Heart left ventricle (tissue), 13 donors: ENCODE results near the gene LSM2.

Experiments used
- CTCF ChIP-seq, 12 donors: fragments of 200-600 bp; sonication (generic) in 4 of 12; IDR thresholded peaks; one replicate each; pipeline versions ENCODE4 v1.5.0 to v1.8.0; 2018 to 2022; ENCODE audit warnings: antibody characterized with exemption in 12 of 12, mild to moderate bottlenecking in 5 of 12
- POLR2A ChIP-seq, 2 donors: fragments of 450-650 bp; IDR thresholded peaks; one replicate each; pipeline ENCODE4 v1.6.1; 2017; ENCODE audit warnings: antibody characterized with exemption in 2 of 2, mild to moderate bottlenecking in 2 of 2, moderate library complexity in 2 of 2
- donor health status: ischemic (EF 13 %, LVEDD 7.1; RV severe dilation, severe dysfunction).
- donor health status: DM: no; HTN: yes; CAD: no.
- donor health status: DM: no; HTN: no; CAD: no.
- donor health status: ischemic (EF 25% LVEDD 6.9; RV normal size, moderate dysfunction).
- donor health status: ischemic (EF 25% LVEDD 5.7; RV mildly dilated, moderate dysfunction).
- donor health status: ischemic (EF 35%, LVEDD 5.7; RV mildly dilated, moderate dysfunction).
- donor health status: nonischemic (EF 11% LVEDD 7.7; RV severe dilation, severe dysfunction).
- donor health status: DM: yes; HTN: yes; CAD: no.
- donor health status: PGD.
- donor health status: ischemic (EF 29% LVEDD 5.4; RV normal size, mild dysfunction).
- donor health status: nonischemic (EF 23%, LVEDD 6.1; RV moderate dilation, normal function).

GRCh38 chr6:31806470-31807272 lies at the start of gene LSM2:
- peak in 1 of 2 donors; percentile 95 for TF ChIP-seq POLR2A (IDR thresholded peaks at IDR 0.05)
- peak in 10 of 12 donors; percentile 13 to 45 (median 28) for TF ChIP-seq CTCF (IDR thresholded peaks at IDR 0.05)
